Cardiac fibroblast (primary cell): ENCODE results near the gene SNAP25.
A peak's percentile ranks its signal among the peaks of the same experiment; 100 is the strongest.

Experiments used
- DNase-seq, 2 donors: peaks; one replicate each; pipeline versions ENCODE4 v3.0.0 to v3.0.0-alpha.2; 2010; ENCODE audit warnings: low read depth in 2 of 2
- H3K4me3 ChIP-seq, 2 donors: replicated peaks in 1 of 2; 1 replicate in 1 of 2; 2 replicates in 1 of 2; pipeline ENCODE4 v1.5.1; 2011; ENCODE audit warnings: low read depth in 2 of 2, low read length in 2 of 2, mild to moderate bottlenecking in 2 of 2, moderate library complexity in 1 of 2
- CTCF ChIP-seq: IDR thresholded peaks from one replicate; pipeline ENCODE4 v1.5.1; 2011; ENCODE audit warnings: low read depth, mild to moderate bottlenecking, low read length, inconsistent platforms

Gene SNAP25

GRCh38 chr20:10260316-10260715, 41.7 kb downstream of the SNAP25 start:
- no peak overlapping the region for H3K4me3 ChIP-seq
- no peak for TF ChIP-seq CTCF
- no peak for DNase-seq

GRCh38 chr20:10261702-10262101, 43.1 kb downstream of the SNAP25 start:
- no peak for DNase-seq
- TF ChIP-seq CTCF: no peak
- H3K4me3 ChIP-seq: no peak overlapping the region

GRCh38 chr20:10263385-10264165, 44.9 kb downstream of the SNAP25 start:
- DNase-seq: peak in 1 of 2 donors; percentile 6
- no peak for TF ChIP-seq CTCF
- H3K4me3 ChIP-seq: no peak overlapping the region

GRCh38 chr20:10264166-10264558, 45.5 kb downstream of the SNAP25 start:
- no peak for DNase-seq
- TF ChIP-seq CTCF: no peak
- no peak overlapping the region for H3K4me3 ChIP-seq

- no peak for TF ChIP-seq CTCF
- DNase-seq: no peak
- no peak overlapping the region for H3K4me3 ChIP-seq
Measured at GRCh38 chr20:10268636-10269035, 50.0 kb downstream of the SNAP25 start.

- no peak overlapping the region for H3K4me3 ChIP-seq
- DNase-seq: no peak
- no peak for TF ChIP-seq CTCF
Measured at GRCh38 chr20:10270630-10271029, 52.0 kb downstream of the SNAP25 start.
